H1 (cell line): ENCODE results near the gene GNAI1.

Experiments used
- ATF3 ChIP-seq: IDR thresholded peaks from 2 replicates; pipeline ENCODE4 v1.6.1; 2011; ENCODE audit warnings: low read depth, mild to moderate bottlenecking, low read length; ENCODE audit not compliant: insufficient read depth
- BRCA1 ChIP-seq: IDR thresholded peaks from 2 replicates; pipeline ENCODE4 v1.6.1; 2012; ENCODE audit warnings: low read depth, low read length, improper control_type of control experiment
- CTCF ChIP-seq, 3 experiments: IDR thresholded peaks; 1 replicate in 2 of 3; 2 replicates in 1 of 3; pipeline versions ENCODE4 v1.5.1 to v1.6.1; 2011; ENCODE audit warnings: low read length in 3 of 3, mild to moderate bottlenecking in 3 of 3, inconsistent platforms in 2 of 3, low read depth in 1 of 3, moderate library complexity in 1 of 3; ENCODE audit not compliant: insufficient read depth in 1 of 3; ENCODE audit errors: control extremely low read depth in 1 of 3
- EGR1 ChIP-seq: IDR thresholded peaks from 2 replicates; pipeline ENCODE4 v1.6.1; 2011; ENCODE audit warnings: low read depth, low read length, borderline replicate concordance
- EZH2 ChIP-seq: fragments of 200-600 bp; sonication (generic); IDR thresholded peaks from 2 replicates; pipeline ENCODE4 v1.7.1; 2012; ENCODE audit warnings: low read depth, mild to moderate bottlenecking, moderate library complexity, low read length, inconsistent platforms; ENCODE audit not compliant: severe bottlenecking
- GABPA ChIP-seq: IDR thresholded peaks from 2 replicates; pipeline ENCODE4 v1.6.1; 2011; ENCODE audit warnings: mild to moderate bottlenecking, low read length, moderate library complexity, borderline replicate concordance; ENCODE audit not compliant: insufficient read depth
- KDM1A ChIP-seq: fragments of 200-600, 300-600 bp; sonication (generic); IDR thresholded peaks from 2 replicates; pipeline ENCODE4 v1.7.1; 2016; ENCODE audit warnings: mild to moderate bottlenecking, low read length, borderline replicate concordance
- POU5F1 ChIP-seq: IDR thresholded peaks from 2 replicates; pipeline ENCODE4 v1.6.1; 2011; ENCODE audit warnings: low read depth, mild to moderate bottlenecking, low read length, moderate library complexity
- TAF1 ChIP-seq: IDR thresholded peaks from 2 replicates; pipeline ENCODE4 v1.6.1; 2011; ENCODE audit warnings: mild to moderate bottlenecking, low read depth, low read length

- no peak for TF ChIP-seq BRCA1
- no peak for TF ChIP-seq CTCF (IDR thresholded peaks at IDR 0.05; ENCODE audit: control extremely low read depth in 1 of 3, insufficient read depth in 1 of 3, low read depth in 1 of 3, low read length in 3 of 3)
- no peak for TF ChIP-seq GABPA
- TF ChIP-seq EZH2 = no peak
- no peak for TF ChIP-seq POU5F1
- no peak for TF ChIP-seq KDM1A
- TF ChIP-seq TAF1 = no peak
- no peak for TF ChIP-seq EGR1
- TF ChIP-seq ATF3 = no peak
These were observed 95.7 kb downstream of the GNAI1 start for GRCh38 chr7:80230327-80230726.
